ENCODE results near the gene BTG4. TPM values are rescaled to one million over a fixed set of nuclear protein-coding genes. Genes with fewer than 3 reads are reported as not detected.

BTG4 gene
- total RNA-seq, 1 donor from 2014 or later = 0.38 TPM

DNA sequence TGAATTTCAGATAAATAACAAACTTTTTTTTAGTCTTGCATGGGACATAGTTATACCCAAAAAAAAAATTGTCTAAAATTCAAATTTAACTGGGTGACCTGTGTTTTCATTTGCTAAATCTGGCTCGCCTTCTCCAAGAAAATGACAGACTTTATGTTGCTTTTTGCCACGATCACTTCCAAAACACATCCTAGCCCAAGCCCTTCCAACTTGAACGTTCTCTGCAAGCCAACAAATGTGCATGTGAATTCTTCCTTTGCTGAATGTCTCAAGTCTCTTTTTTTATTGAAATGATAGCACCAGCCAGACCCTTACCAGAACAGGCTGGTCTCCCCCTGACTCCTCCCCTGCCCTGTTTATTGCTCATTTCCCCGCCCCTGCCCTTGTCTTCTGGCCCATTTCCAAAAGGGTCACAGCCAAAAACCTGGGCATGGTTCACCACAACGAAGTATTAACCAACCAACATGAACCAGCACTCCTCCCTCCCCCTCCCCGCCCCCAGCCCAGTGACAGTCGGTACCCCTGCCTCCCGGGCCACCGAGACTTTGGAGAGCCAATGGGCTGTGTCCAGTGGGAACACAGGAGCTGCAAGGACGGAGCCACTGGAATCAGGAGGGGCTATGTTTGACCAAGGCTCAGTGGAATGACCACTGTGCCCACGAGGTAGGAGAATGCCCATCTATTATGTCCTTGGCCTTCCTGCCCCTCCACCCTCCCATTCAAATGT, 63.2 kb downstream of the BTG4 start:
- H3K4me1 ChIP-seq = peaks cover 7% of the 10 kb centered on the region
- DNase-seq (no peak), ATAC-seq (no peak)
- no peak overlapping the region for H3K4me3 ChIP-seq
- TF ChIP-seq, protein P1, sequence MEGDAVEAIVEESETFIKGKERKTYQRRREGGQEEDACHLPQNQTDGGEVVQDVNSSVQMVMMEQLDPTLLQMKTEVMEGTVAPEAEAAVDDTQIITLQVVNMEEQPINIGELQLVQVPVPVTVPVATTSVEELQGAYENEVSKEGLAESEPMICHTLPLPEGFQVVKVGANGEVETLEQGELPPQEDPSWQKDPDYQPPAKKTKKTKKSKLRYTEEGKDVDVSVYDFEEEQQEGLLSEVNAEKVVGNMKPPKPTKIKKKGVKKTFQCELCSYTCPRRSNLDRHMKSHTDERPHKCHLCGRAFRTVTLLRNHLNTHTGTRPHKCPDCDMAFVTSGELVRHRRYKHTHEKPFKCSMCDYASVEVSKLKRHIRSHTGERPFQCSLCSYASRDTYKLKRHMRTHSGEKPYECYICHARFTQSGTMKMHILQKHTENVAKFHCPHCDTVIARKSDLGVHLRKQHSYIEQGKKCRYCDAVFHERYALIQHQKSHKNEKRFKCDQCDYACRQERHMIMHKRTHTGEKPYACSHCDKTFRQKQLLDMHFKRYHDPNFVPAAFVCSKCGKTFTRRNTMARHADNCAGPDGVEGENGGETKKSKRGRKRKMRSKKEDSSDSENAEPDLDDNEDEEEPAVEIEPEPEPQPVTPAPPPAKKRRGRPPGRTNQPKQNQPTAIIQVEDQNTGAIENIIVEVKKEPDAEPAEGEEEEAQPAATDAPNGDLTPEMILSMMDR (IDR thresholded peaks at IDR 0.05) = no peak
- H3K9me3 ChIP-seq = no peaks in the 10 kb centered on the region
- intact Hi-C loops (cut with DNase I) = no loop called here
- H3K36me3 ChIP-seq = no peaks in the 10 kb centered on the region
- no peak overlapping the region for H3K27ac ChIP-seq
- no peaks in the 10 kb centered on the region for H3K27me3 ChIP-seq (ENCODE audit: low read depth)

DNA sequence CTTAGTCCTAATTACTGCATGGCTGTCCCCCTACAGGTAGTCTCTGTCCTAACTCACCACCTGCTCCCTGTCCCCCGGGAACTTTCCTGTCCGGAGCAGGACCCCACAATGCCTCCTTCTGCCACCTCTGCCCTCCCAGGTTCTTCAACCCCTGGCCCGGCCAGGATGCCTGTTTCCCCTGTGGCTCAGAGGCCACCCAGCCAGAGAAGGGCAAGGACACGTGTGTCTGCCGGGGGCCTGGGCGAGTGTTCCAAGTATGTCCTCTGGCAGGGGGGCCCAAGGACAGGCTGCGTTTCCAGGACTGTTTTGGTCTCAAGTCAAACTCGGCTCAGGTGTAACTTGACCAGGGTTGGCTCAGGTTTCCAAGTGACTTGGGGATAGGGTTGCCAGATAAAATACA, 63.8 kb downstream of the BTG4 start:
- no peak for DNase-seq

GRCh38 chr11:111447931-111448330, 64.3 kb downstream of the BTG4 start:
- Histone ChIP-seq H3K27me3 (ENCODE audit: low read depth) (no peaks in the 10 kb centered on the region), H3K27ac (no peak overlapping the region), H3K36me3 (no peaks in the 10 kb centered on the region), H3K9me3 (no peaks in the 10 kb centered on the region), H3K4me3 (no peak overlapping the region), H3K4me1 (peaks cover 7% of the 10 kb centered on the region)
- intact Hi-C loops (cut with DNase I) = no loop called here
- TF ChIP-seq, protein P1 (IDR thresholded peaks at IDR 0.05) = no peak
- no peak for ATAC-seq
- DNase-seq = no peak

More for the DNA sequence above, 63.8 kb downstream of the BTG4 start:
- H3K27ac ChIP-seq = no peak overlapping the region
- TF ChIP-seq, protein P1 (IDR thresholded peaks at IDR 0.05) = no peak
- H3K9me3 ChIP-seq = no peaks in the 10 kb centered on the region
- no peak overlapping the region for H3K4me3 ChIP-seq
- H3K4me1 ChIP-seq = peaks cover 7% of the 10 kb centered on the region
- intact Hi-C loops (cut with DNase I) = no loop called here
- H3K36me3 ChIP-seq = no peaks in the 10 kb centered on the region
- H3K27me3 ChIP-seq (ENCODE audit: low read depth) = no peaks in the 10 kb centered on the region
- no peak for ATAC-seq

DNA sequence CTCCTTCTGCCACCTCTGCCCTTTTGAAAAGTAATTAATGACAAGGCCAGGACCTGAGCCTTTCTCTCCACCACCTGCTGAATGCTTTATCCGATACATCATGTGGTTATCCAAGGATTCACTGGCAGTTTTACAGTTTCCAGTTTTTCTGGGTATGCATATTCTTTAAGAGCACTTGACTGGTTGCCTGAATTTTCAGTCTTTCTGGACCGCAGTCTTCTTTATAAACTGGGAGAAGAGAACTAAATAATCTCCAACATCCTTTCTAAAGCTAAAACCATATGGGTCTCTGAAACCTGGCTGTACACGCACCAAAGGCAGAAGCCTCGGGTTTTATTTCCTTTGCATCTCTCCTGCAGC, 65.1 kb downstream of the BTG4 start:
- no peaks in the 10 kb centered on the region for H3K9me3 ChIP-seq
- DNase-seq (no peak), ATAC-seq (no peak)
- peaks cover 7% of the 10 kb centered on the region for H3K4me1 ChIP-seq
- no peak overlapping the region for H3K27ac ChIP-seq
- intact Hi-C loops (cut with DNase I) = no loop called here
- no peak overlapping the region for H3K4me3 ChIP-seq
- no peaks in the 10 kb centered on the region for H3K36me3 ChIP-seq
- TF ChIP-seq, protein P1 (IDR thresholded peaks at IDR 0.05) = no peak
- H3K27me3 ChIP-seq (ENCODE audit: low read depth) = no peaks in the 10 kb centered on the region

DNA sequence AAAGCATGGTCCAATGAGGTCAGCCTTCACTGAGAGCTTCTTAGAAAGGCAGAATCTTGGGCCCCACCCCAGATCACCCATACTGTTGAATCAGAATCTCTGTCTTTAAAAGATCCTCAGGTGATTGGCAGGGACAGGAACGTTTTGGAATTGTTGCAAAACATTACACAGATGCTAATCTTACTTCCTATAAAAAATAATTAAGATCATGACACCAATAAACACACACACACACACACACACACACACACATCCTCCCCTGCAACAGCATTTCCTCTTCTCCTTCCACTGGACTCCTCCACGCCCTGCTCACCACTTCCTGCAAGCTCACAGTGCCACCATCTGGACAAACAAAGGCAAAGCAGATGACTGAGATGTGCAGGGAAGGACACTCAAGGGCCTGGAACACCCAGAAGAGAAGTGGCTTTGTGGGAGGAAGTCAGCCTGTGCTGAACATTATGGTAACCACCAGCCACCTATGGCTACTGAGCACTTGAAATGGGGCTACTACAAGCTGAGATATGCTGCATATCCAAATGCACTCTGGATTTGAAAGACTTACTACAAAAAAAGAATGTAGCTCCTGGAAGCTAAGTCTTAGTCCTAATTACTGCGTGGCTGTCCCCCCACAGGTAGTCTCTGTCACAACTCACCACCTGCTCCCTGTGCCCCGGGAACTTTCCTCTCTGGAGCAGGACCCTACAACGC, 65.6 kb downstream of the BTG4 start:
- Histone ChIP-seq H3K27ac (peak overlapping the region; percentile 10), H3K27me3 (ENCODE audit: low read depth) (no peaks in the 10 kb centered on the region), H3K36me3 (no peaks in the 10 kb centered on the region), H3K4me1 (peaks cover 7% of the 10 kb centered on the region), H3K4me3 (no peak overlapping the region), H3K9me3 (no peaks in the 10 kb centered on the region)
- TF ChIP-seq, protein P1 (IDR thresholded peaks at IDR 0.05) = peak; percentile 76
- ATAC-seq = peak; percentile 96 to 97
- intact Hi-C loops (cut with DNase I) = no loop called here
- peak; percentile 83 for DNase-seq

Measured in lower lobe of right lung (tissue), 2 donors.